HFFc6 (cell line): ENCODE data around the gene ETFA. TPM values are rescaled to one million over a fixed set of nuclear protein-coding genes. Genes with fewer than 3 reads are reported as not detected.
A peak's percentile ranks its signal among the peaks of the same experiment; 100 is the strongest.

Source experiments
- DNase-seq: peaks from one replicate; pipeline ENCODE4 v3.0.0-alpha.2; 2018
- H3K27ac Mint-ChIP-seq: 2 replicates; pipeline ENCODE4 v1.8.0; 2020; ENCODE audit warnings: mild to moderate bottlenecking, mixed read lengths
- H3K27me3 Mint-ChIP-seq: 2 replicates; pipeline ENCODE4 v1.8.0; 2021; ENCODE audit warnings: mild to moderate bottlenecking, moderate library complexity, mixed read lengths; ENCODE audit not compliant: insufficient read depth
- H3K36me3 Mint-ChIP-seq: 2 replicates; pipeline ENCODE4 v1.8.0; 2021; ENCODE audit warnings: low read depth, mixed read lengths
- H3K4me1 Mint-ChIP-seq: 2 replicates; pipeline ENCODE4 v1.8.0; 2020; ENCODE audit warnings: low read depth, mixed read lengths
- H3K4me3 Mint-ChIP-seq: 2 replicates; pipeline ENCODE4 v1.8.0; 2020; ENCODE audit warnings: mild to moderate bottlenecking, moderate library complexity, mixed read lengths
- H3K9me3 Mint-ChIP-seq: 2 replicates; pipeline ENCODE4 v1.8.0; 2020; ENCODE audit warnings: mild to moderate bottlenecking, mixed read lengths
- total RNA-seq, 6 experiments: library from RNA; stranded (reverse); fragmentation: NEBNext Ultra II Directional; extraction: Animal tissue kit (Norgen Biotek cat#: 25700); gene quantifications; 2 replicates in 1 of 6; 3 replicates in 5 of 6; pipeline ENCODE4 v1.2.3, GENCODE V29; 2021
- TF ChIP-seq, protein P1 (sequence below): fragments of 200-600 bp; sonication (generic); IDR thresholded peaks from 2 replicates; pipeline ENCODE4 v1.5.0; 2021; ENCODE audit warnings: antibody characterized with exemption, mild to moderate bottlenecking

ETFA gene
- total RNA-seq, 6 experiments from 2014 or later, result 127 to 161 (median 146) TPM

DNA sequence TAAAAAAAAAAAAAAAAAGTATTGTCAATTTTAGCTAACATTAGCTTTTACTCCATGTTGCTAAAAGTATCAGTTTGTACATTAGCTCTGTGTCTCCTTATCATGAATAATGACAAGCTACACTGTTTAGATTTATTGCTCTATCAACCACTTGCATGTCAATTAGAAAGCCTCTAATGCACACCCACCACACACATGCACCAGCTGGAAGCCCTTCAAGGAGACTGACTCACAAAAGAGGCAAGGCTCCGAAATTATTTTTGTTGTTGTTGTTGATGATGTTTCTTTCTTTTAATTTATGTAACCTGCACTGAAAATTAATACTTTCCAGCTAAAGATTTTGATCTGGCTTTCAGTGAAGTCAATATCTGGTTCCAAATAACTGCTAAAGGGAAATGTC is 71.5 kb downstream of the ETFA start:
- no peak for DNase-seq
- no peak overlapping the region for H3K27ac Mint-ChIP-seq
- H3K4me1 Mint-ChIP-seq, result peaks cover 6% of the 10 kb centered on the region; the same call in 1 of the 2 replicates
- H3K4me3 Mint-ChIP-seq, result no peak overlapping the region
- TF ChIP-seq, protein P1, sequence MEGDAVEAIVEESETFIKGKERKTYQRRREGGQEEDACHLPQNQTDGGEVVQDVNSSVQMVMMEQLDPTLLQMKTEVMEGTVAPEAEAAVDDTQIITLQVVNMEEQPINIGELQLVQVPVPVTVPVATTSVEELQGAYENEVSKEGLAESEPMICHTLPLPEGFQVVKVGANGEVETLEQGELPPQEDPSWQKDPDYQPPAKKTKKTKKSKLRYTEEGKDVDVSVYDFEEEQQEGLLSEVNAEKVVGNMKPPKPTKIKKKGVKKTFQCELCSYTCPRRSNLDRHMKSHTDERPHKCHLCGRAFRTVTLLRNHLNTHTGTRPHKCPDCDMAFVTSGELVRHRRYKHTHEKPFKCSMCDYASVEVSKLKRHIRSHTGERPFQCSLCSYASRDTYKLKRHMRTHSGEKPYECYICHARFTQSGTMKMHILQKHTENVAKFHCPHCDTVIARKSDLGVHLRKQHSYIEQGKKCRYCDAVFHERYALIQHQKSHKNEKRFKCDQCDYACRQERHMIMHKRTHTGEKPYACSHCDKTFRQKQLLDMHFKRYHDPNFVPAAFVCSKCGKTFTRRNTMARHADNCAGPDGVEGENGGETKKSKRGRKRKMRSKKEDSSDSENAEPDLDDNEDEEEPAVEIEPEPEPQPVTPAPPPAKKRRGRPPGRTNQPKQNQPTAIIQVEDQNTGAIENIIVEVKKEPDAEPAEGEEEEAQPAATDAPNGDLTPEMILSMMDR, result no peak
- H3K36me3 Mint-ChIP-seq, result peaks cover 11% of the 10 kb centered on the region
- no peaks in the 10 kb centered on the region for H3K9me3 Mint-ChIP-seq
- no peaks in the 10 kb centered on the region for H3K27me3 Mint-ChIP-seq

DNA sequence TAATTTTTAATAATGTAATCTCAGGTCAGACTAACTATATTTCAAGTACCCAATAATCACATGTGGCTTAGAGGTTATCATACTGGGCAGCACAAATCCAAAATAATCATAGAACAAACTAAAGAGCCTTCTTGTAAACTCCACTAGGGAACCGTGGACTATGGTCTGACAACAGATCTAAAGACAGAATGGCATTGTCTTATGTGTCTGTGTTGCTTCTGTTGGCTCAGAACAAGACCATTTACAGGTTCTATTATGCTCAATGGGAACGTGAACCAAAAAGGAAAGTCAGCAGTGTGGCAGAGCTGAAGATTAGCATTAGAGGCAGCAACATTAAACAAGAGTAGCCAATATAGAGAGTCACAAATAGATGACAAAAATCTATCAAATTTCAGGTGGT is 74.9 kb downstream of the ETFA start:
- no peak overlapping the region for H3K27ac Mint-ChIP-seq
- TF ChIP-seq, protein P1, result no peak

DNA sequence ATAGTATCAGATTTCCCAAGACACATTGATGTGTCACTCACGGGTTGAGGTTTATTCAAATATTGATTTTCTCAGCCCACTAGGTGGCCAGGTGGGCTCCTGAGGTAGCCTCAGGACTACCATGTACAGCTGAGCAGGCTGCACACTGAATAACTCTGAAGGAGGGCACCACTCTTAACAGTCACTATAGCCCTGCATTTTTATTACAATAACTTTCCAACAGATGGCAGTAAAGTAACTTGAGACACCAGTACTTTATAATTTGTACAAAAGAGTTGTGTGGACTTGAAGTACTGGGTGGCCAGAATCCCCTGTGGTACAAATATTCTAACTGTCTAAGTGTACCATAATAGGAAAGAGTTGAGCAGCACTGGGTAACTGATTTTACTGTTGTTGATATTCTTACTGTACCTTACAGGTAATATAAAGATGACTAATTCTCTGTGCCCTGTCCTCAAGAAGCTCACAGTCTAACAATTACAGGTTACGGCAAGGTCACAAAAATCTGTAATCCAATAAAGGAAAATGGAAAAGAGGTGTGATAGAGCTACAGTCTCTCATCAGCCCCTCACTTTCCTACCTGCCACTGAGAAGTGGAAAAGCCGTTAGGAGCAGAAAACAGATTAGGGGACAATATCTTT is 76.0 kb downstream of the ETFA start:
- DNase-seq, result peak; percentile 70
- no peaks in the 10 kb centered on the region for H3K27me3 Mint-ChIP-seq
- peaks cover 12% of the 10 kb centered on the region; the same call in 1 of the 2 replicates for H3K4me1 Mint-ChIP-seq
- no peak overlapping the region for H3K27ac Mint-ChIP-seq
- H3K4me3 Mint-ChIP-seq, result no peak overlapping the region
- TF ChIP-seq, protein P1, result peak; percentile 75
- H3K9me3 Mint-ChIP-seq, result no peaks in the 10 kb centered on the region
- H3K36me3 Mint-ChIP-seq, result peaks cover 5% of the 10 kb centered on the region; the same call in 1 of the 2 replicates

More for the DNA sequence above, 74.9 kb downstream of the ETFA start:
- H3K9me3 Mint-ChIP-seq, result no peaks in the 10 kb centered on the region
- no peaks in the 10 kb centered on the region for H3K36me3 Mint-ChIP-seq
- H3K4me3 Mint-ChIP-seq, result no peak overlapping the region
- H3K4me1 Mint-ChIP-seq, result peaks cover 12% of the 10 kb centered on the region; the same call in 1 of the 2 replicates
- DNase-seq, result no peak
- H3K27me3 Mint-ChIP-seq, result no peaks in the 10 kb centered on the region

DNA sequence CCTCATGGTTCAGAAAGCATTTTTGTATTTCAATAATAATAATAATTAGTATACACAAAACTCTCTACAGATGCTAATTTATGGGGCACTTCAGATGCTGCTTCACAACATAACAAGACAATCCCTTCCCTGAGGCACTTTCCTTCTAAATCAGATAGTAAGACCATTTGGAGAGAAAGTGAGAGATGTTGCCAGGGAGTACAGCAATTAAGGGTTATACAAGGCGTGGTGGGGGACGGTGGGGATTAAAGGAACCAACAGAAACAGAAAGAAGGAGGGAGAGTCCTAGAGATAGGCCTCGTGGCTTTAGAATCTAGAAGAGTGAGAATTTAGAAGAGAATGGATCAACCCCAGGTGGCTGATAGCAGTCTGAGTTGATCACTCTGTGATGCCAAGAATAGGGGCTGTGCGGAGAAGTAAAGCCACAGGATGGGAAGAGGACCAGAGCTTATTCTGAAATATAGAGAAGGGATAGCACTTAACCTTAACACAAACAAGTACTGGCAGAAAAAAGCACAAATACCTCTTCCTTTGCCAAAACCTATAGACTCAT is 76.9 kb downstream of the ETFA start:
- Mint-ChIP-seq H3K27me3 (no peaks in the 10 kb centered on the region), H3K9me3 (no peaks in the 10 kb centered on the region), H3K4me3 (no peak overlapping the region), H3K4me1 (peaks cover 6% of the 10 kb centered on the region; the same call in 1 of the 2 replicates), H3K27ac (no peak overlapping the region), H3K36me3 (peaks cover 5% of the 10 kb centered on the region; the same call in 1 of the 2 replicates)
- TF ChIP-seq, protein P1, result no peak
- no peak for DNase-seq

DNA sequence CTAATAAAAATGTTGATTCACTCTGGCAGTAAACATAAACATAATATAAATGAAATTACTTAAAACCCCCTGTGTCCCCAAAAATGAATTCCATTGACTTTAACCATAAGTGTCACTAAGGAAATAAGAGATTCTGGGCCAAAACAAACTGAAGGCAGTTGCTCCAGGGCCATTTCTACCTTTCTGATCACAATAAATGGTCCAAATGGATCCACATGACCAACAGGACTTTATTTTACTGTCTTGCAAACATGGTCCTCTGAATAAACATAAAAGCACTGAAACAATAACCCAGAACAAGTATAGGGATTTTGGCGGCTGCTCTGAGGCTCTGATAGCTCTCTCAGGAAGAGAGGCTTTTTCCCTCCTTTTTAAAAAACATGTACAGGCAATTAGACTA is 77.3 kb downstream of the ETFA start:
- Mint-ChIP-seq H3K4me1 (peaks cover 6% of the 10 kb centered on the region; the same call in 1 of the 2 replicates), H3K27me3 (no peaks in the 10 kb centered on the region), H3K9me3 (no peaks in the 10 kb centered on the region), H3K36me3 (peaks cover 5% of the 10 kb centered on the region; the same call in 1 of the 2 replicates), H3K27ac (no peak overlapping the region), H3K4me3 (no peak overlapping the region)
- DNase-seq, result no peak
- TF ChIP-seq, protein P1, result no peak
